SJCRH30 (cell line): Measurements from ENCODE around the gene ILF2. TPM values are rescaled to one million over a fixed set of nuclear protein-coding genes. Genes with fewer than 3 reads are reported as not detected.
A peak's percentile ranks its signal among the peaks of the same experiment; 100 is the strongest.
"Not testable (repeated sequence)": the region's sequence is repeated elsewhere in the genome, so short reads cannot be mapped to it uniquely, and the experiment has no call there.

Experiments used
- DNase-seq, 2 experiments: peaks; one replicate each; pipeline ENCODE4 v3.0.0-alpha.2; 2015 to 2020
- H3K27ac ChIP-seq: fragments of 250-450 bp; sonication (Bioruptor Pico); 2 replicates; pipeline ENCODE4 v1.5.1; 2020; ENCODE audit warnings: mild to moderate bottlenecking, moderate library complexity
- H3K27me3 ChIP-seq: fragments of 250-450 bp; sonication (Bioruptor Pico); 2 replicates; pipeline ENCODE4 v1.5.1; 2020; ENCODE audit warnings: mild to moderate bottlenecking, moderate library complexity
- H3K36me3 ChIP-seq: fragments of 250-450 bp; sonication (Bioruptor Pico); 2 replicates; pipeline ENCODE4 v1.5.1; 2020; ENCODE audit warnings: mild to moderate bottlenecking, moderate library complexity
- H3K4me1 ChIP-seq: fragments of 250-450 bp; sonication (Bioruptor Pico); 2 replicates; pipeline ENCODE4 v1.5.1; 2020; ENCODE audit warnings: mild to moderate bottlenecking, moderate library complexity
- H3K4me3 ChIP-seq: fragments of 250-450 bp; sonication (Bioruptor Pico); 2 replicates; pipeline ENCODE4 v1.5.1; 2020; ENCODE audit warnings: mild to moderate bottlenecking, moderate library complexity
- H3K9me3 ChIP-seq: fragments of 250-450 bp; sonication (Bioruptor Pico); replicated peaks from 2 replicates; pipeline ENCODE4 v1.5.1; 2020; ENCODE audit warnings: mild to moderate bottlenecking, moderate library complexity
- total RNA-seq: library from RNA; depleted of rRNA; stranded (reverse); fragments of >200 nt; shearing (Covaris generic); gene quantifications from 2 replicates; pipeline ENCODE4 v1.2.3, GENCODE V29; 2014; rRNA removed

ILF2 gene
- 366 and 380 TPM in 2 replicates for total RNA-seq

GRCh38 chr1:153670859-153671627 is at the start of gene ILF2:
Gene ILF2, minus strand, starts transcription at chr1:153670993. Its CDS starts 71 bp downstream, at chr1:153670922.
- DNase-seq = peak; percentile 97 to 98
- H3K9me3 ChIP-seq = no peaks in the 10 kb centered on the region
- H3K4me1 ChIP-seq = peaks cover 3% of the 10 kb centered on the region; the same call in 1 of the 2 replicates
- peak within 1 kb of the TSS; percentile 74 for H3K27ac ChIP-seq
- H3K36me3 ChIP-seq = peaks cover 38% of the 10 kb centered on the region
- H3K27me3 ChIP-seq = no peaks in the 10 kb centered on the region
- peak within 1 kb of the TSS; percentile 73 for H3K4me3 ChIP-seq

- no peaks in the 10 kb centered on the region for H3K4me1 ChIP-seq
- H3K27me3 ChIP-seq = peaks cover 4% of the 10 kb centered on the region; the same call in 1 of the 2 replicates
- H3K9me3 ChIP-seq = no peaks in the 10 kb centered on the region
- no peaks in the 10 kb centered on the region for H3K36me3 ChIP-seq
- DNase-seq = no peak
- no peak overlapping the region for H3K4me3 ChIP-seq
- no peak overlapping the region for H3K27ac ChIP-seq
These were observed 46.5 kb upstream of the ILF2 start for GRCh38 chr1:153717330-153717729.

GRCh38 chr1:153716211-153716610 is 45.4 kb upstream of the ILF2 start:
- not testable (repeated sequence) for H3K27ac ChIP-seq, H3K36me3 ChIP-seq, H3K4me3 ChIP-seq, H3K9me3 ChIP-seq, DNase-seq, H3K27me3 ChIP-seq, H3K4me1 ChIP-seq

GRCh38 chr1:153711026-153711425 is 40.2 kb upstream of the ILF2 start:
- DNase-seq = no peak
- H3K4me1 ChIP-seq = no peaks in the 10 kb centered on the region
- H3K27me3 ChIP-seq = peaks cover 4% of the 10 kb centered on the region; the same call in 1 of the 2 replicates
- H3K27ac ChIP-seq = no peak overlapping the region
- no peaks in the 10 kb centered on the region for H3K9me3 ChIP-seq
- no peaks in the 10 kb centered on the region for H3K36me3 ChIP-seq
- H3K4me3 ChIP-seq = no peak overlapping the region

GRCh38 chr1:153705484-153705883 is 34.7 kb upstream of the ILF2 start:
- Histone ChIP-seq H3K9me3 (no peaks in the 10 kb centered on the region), H3K27me3 (no peaks in the 10 kb centered on the region), H3K4me3 (no peak overlapping the region), H3K4me1 (no peaks in the 10 kb centered on the region), H3K36me3 (no peaks in the 10 kb centered on the region), H3K27ac (no peak overlapping the region)
- DNase-seq = no peak

- Histone ChIP-seq H3K27me3 (no peaks in the 10 kb centered on the region), H3K36me3 (no peaks in the 10 kb centered on the region), H3K9me3 (no peaks in the 10 kb centered on the region), H3K27ac (no peak overlapping the region), H3K4me1 (no peaks in the 10 kb centered on the region), H3K4me3 (no peak overlapping the region)
- DNase-seq = no peak
These were observed 29.0 kb upstream of the ILF2 start for GRCh38 chr1:153699768-153700167.

- no peak for DNase-seq
- Histone ChIP-seq H3K4me3 (no peak overlapping the region), H3K27me3 (no peaks in the 10 kb centered on the region), H3K4me1 (no peaks in the 10 kb centered on the region), H3K9me3 (no peaks in the 10 kb centered on the region), H3K36me3 (no peaks in the 10 kb centered on the region), H3K27ac (no peak overlapping the region)
These were observed 28.3 kb upstream of the ILF2 start for GRCh38 chr1:153698923-153699714.

GRCh38 chr1:153698020-153698922 is 27.5 kb upstream of the ILF2 start:
- Histone ChIP-seq H3K9me3 (no peaks in the 10 kb centered on the region), H3K27me3 (no peaks in the 10 kb centered on the region), H3K36me3 (no peaks in the 10 kb centered on the region), H3K4me1 (no peaks in the 10 kb centered on the region), H3K4me3 (no peak overlapping the region), H3K27ac (no peak overlapping the region)
- DNase-seq = peak in 1 of 2 experiments; percentile 19

GRCh38 chr1:153697191-153698019 is 26.6 kb upstream of the ILF2 start:
- DNase-seq = no peak
- H3K27ac ChIP-seq = no peak overlapping the region
- H3K4me1 ChIP-seq = no peaks in the 10 kb centered on the region

GRCh38 chr1:153696741-153697140 is 25.9 kb upstream of the ILF2 start:
- no peaks in the 10 kb centered on the region for H3K4me1 ChIP-seq
- no peaks in the 10 kb centered on the region for H3K27me3 ChIP-seq
- no peak overlapping the region for H3K4me3 ChIP-seq
- H3K27ac ChIP-seq = no peak overlapping the region
- DNase-seq = no peak
- no peaks in the 10 kb centered on the region for H3K9me3 ChIP-seq
- H3K36me3 ChIP-seq = no peaks in the 10 kb centered on the region

More at GRCh38 chr1:153697191-153698019, 26.6 kb upstream of the ILF2 start:
- Histone ChIP-seq H3K9me3 (no peaks in the 10 kb centered on the region), H3K27me3 (no peaks in the 10 kb centered on the region), H3K4me3 (no peak overlapping the region), H3K36me3 (no peaks in the 10 kb centered on the region)

GRCh38 chr1:153693466-153693865 is 22.7 kb upstream of the ILF2 start:
- H3K27ac ChIP-seq = no peak overlapping the region
- H3K36me3 ChIP-seq = no peaks in the 10 kb centered on the region
- no peaks in the 10 kb centered on the region for H3K4me1 ChIP-seq
- H3K27me3 ChIP-seq = 0 out of 2 replicates have a peak, but pooled peaks cover 4% of the 10 kb centered on the region
- no peak overlapping the region for H3K4me3 ChIP-seq
- H3K9me3 ChIP-seq = no peaks in the 10 kb centered on the region
- no peak for DNase-seq

- Histone ChIP-seq H3K27me3 (0 out of 2 replicates have a peak, but pooled peaks cover 4% of the 10 kb centered on the region), H3K9me3 (no peaks in the 10 kb centered on the region), H3K4me3 (no peak overlapping the region)
These were observed 18.0 kb upstream of the ILF2 start for GRCh38 chr1:153688736-153689328.

GRCh38 chr1:153688276-153688675 is 17.5 kb upstream of the ILF2 start:
- no peaks in the 10 kb centered on the region for H3K36me3 ChIP-seq
- no peak overlapping the region for H3K27ac ChIP-seq
- H3K27me3 ChIP-seq = 0 out of 2 replicates have a peak, but pooled peaks cover 4% of the 10 kb centered on the region
- H3K4me1 ChIP-seq = no peaks in the 10 kb centered on the region
- H3K9me3 ChIP-seq = no peaks in the 10 kb centered on the region
- no peak overlapping the region for H3K4me3 ChIP-seq
- no peak for DNase-seq

More at GRCh38 chr1:153688736-153689328, 18.0 kb upstream of the ILF2 start:
- Histone ChIP-seq H3K27ac (no peak overlapping the region), H3K36me3 (no peaks in the 10 kb centered on the region), H3K4me1 (no peaks in the 10 kb centered on the region)
- DNase-seq = no peak
